Body of pancreas (tissue), 4 donors: ENCODE results near the gene TNFRSF9. TPM values are rescaled to one million over a fixed set of nuclear protein-coding genes. Genes with fewer than 3 reads are reported as not detected.

ENCODE experiments used
- ATAC-seq: fragments of 150-250 bp; one replicate; pipeline ENCODE4 v1.9.1; 2016
- DNase-seq, 4 donors: peaks; one replicate each; pipeline ENCODE4 v3.0.0-alpha.2; 2019
- H3K27ac ChIP-seq, 4 donors: fragments of 200-600 bp; sonication (generic); 1 replicate in 3 of 4; 2 replicates in 1 of 4; pipeline versions ENCODE4 v1.5.1 to v1.6.1; 2016 to 2019; ENCODE audit warnings: mild to moderate bottlenecking in 1 of 4, mixed read lengths in 1 of 4, moderate library complexity in 1 of 4
- H3K27me3 ChIP-seq, 2 donors: fragments of 200-600 bp; sonication (generic); one replicate each; pipeline ENCODE4 v1.6.0; 2016; ENCODE audit warnings: mild to moderate bottlenecking in 1 of 2
- H3K36me3 ChIP-seq, 2 donors: fragments of 200-600 bp; sonication (generic); replicated peaks in 1 of 2; 2 replicates each; pipeline ENCODE4 v1.5.1; 2016; ENCODE audit warnings: low read depth in 2 of 2; ENCODE audit not compliant: insufficient read depth in 1 of 2
- H3K4me1 ChIP-seq: fragments of 200-600 bp; sonication (generic); one replicate; pipeline ENCODE4 v1.6.0; 2016
- H3K4me3 ChIP-seq, 2 donors: fragments of 200-600 bp; sonication (generic); 1 replicate in 1 of 2; 2 replicates in 1 of 2; pipeline ENCODE4 v1.5.1; 2016 to 2019
- H3K9me3 ChIP-seq, 3 donors: fragments of 200-600 bp; sonication (generic); 1 replicate in 2 of 3; 2 replicates in 1 of 3; pipeline ENCODE4 v1.5.1; 2016
- POLR2A ChIP-seq, 3 donors: fragments of 450-650 bp; IDR thresholded peaks; one replicate each; pipeline ENCODE4 v1.6.1; 2016; ENCODE audit warnings: antibody characterized with exemption in 3 of 3, mild to moderate bottlenecking in 2 of 3
- WGBS, 2 donors: methylation state at CpG; one replicate each; pipeline ENCODE4 v1.1.5; 2017; 5-methylcytosine and 5-hydroxymethylcytosine counted together
- intact Hi-C: fragments of 100-400 bp; cut with DNase I; formaldehyde crosslinking; loops from one replicate; pipeline ENCODE4 v1.15.1; 2023
- total RNA-seq, 2 donors: library from RNA; depleted of rRNA; stranded (reverse); fragments of >200 nt; gene quantifications; one replicate each; pipeline ENCODE4 v1.1.0, GENCODE V29; 2016
- TF ChIP-seq, protein P1 (sequence below), 7 experiments: fragments of 450-650 bp in 4 of 7; fragments of 200-600 bp in 3 of 7; sonication (generic) in 3 of 7; IDR thresholded peaks; one replicate each; pipeline ENCODE4 v1.5.1; 2016 to 2019; ENCODE audit warnings: antibody characterized with exemption in 7 of 7

TNFRSF9 gene
- total RNA-seq, 2 donors from 2014 or later, result under 0.01 TPM; not detected in 1

DNA sequence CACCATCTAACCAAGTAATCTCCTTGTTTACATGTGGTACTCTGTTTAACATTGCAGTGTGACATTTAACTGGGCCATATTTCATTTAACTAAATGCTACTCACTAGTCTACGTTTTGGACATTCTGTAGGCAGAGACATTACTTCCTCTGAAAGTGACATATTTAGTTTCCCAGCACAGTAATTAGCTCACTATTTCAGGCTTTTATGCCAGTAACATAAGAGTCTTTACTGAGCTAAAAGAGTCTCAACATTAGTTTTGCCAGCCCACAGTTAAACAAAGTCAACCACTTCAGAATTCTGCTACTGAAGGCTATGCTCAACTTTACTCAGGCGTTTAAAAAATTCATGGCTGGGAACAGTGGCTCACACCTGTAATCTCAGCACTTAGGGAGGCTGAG lies 2.6 kb upstream of the TNFRSF9 start:
- ATAC-seq (no peak), DNase-seq (no peak)
- Histone ChIP-seq H3K27me3 (peaks cover 0 to 9% of the 10 kb centered on the region in 2 donors), H3K36me3 (no peaks in the 10 kb centered on the region), H3K4me1 (peaks cover 8% of the 10 kb centered on the region), H3K27ac (no peak overlapping the region), H3K4me3 (no peak overlapping the region), H3K9me3 (no peaks in the 10 kb centered on the region)
- intact Hi-C loops, result no loop called here
- WGBS, 2 donors, result 61 to 66% methylated on average over 2 of the region's 2 CpGs
- TF ChIP-seq POLR2A (IDR thresholded peaks at IDR 0.05), result no peak
- TF ChIP-seq, protein P1, sequence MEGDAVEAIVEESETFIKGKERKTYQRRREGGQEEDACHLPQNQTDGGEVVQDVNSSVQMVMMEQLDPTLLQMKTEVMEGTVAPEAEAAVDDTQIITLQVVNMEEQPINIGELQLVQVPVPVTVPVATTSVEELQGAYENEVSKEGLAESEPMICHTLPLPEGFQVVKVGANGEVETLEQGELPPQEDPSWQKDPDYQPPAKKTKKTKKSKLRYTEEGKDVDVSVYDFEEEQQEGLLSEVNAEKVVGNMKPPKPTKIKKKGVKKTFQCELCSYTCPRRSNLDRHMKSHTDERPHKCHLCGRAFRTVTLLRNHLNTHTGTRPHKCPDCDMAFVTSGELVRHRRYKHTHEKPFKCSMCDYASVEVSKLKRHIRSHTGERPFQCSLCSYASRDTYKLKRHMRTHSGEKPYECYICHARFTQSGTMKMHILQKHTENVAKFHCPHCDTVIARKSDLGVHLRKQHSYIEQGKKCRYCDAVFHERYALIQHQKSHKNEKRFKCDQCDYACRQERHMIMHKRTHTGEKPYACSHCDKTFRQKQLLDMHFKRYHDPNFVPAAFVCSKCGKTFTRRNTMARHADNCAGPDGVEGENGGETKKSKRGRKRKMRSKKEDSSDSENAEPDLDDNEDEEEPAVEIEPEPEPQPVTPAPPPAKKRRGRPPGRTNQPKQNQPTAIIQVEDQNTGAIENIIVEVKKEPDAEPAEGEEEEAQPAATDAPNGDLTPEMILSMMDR (IDR thresholded peaks at IDR 0.05), result no peak

DNA sequence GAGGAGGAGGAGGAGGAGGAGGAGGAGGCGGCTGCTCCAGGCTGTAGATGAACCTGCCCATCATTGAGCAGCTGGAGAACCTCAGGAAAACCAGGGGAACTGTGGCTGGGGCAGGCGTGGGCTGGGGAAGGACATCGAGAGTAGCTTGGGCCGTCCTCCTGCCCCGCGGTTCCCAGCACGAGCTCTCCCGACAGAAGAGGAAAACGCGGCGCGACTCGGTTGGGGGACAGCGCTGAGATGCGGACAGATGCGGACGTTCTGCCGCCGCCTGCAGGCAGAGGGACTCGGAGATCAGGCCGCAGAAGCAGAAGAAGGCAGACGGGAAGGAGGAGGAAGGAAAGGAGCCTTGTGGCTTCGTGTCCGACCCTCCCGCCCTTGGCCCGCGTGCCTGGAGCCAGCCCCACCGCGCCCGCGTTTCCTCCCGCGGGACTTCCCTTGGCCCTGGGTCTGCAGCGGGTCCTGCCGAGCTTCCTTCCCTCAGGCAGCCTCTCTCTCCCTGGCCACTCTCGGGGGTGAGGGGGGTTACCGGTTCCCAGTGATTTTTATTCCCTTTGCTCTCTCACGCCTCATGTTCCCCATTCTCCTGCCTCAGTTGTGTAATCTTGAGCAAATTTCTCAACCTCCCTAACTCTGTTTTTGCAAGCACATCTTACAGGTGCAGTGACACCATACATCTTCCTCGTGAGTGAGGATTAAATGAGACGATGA lies 1.7 kb upstream of the TNFRSF9 start:
- no peak for TF ChIP-seq POLR2A (IDR thresholded peaks at IDR 0.05)
- TF ChIP-seq, protein P1 (IDR thresholded peaks at IDR 0.05), result peak in 5 of 7 experiments; percentile 13 to 28 (median 15)
- intact Hi-C loops, result no loop called here
- no peak overlapping the region for H3K4me3 ChIP-seq
- peaks cover 0 to 9% of the 10 kb centered on the region in 2 donors for H3K27me3 ChIP-seq
- H3K9me3 ChIP-seq, result no peaks in the 10 kb centered on the region
- no peaks in the 10 kb centered on the region for H3K36me3 ChIP-seq
- peaks cover 8% of the 10 kb centered on the region for H3K4me1 ChIP-seq
- peak overlapping the region in 1 of 4 donors; percentile 30 for H3K27ac ChIP-seq
- DNase-seq, result peak; percentile 25 to 57 (median 49)
- 9 to 10% methylated on average over 39 to 40 of the region's 40 CpGs for WGBS, 2 donors
- peak; percentile 60 for ATAC-seq

- TF ChIP-seq POLR2A (IDR thresholded peaks at IDR 0.05), result no peak
- TF ChIP-seq, protein P1 (IDR thresholded peaks at IDR 0.05), result no peak
- WGBS, 2 donors, result 62 to 78% methylated on average over 9 of the region's 9 CpGs
- H3K36me3 ChIP-seq, result no peaks in the 10 kb centered on the region
- H3K4me3 ChIP-seq, result no peak overlapping the region
- H3K27ac ChIP-seq, result no peak overlapping the region
- DNase-seq (no peak), ATAC-seq (no peak)
- no peaks in the 10 kb centered on the region for H3K9me3 ChIP-seq
- intact Hi-C loops, result no loop called here
- peaks cover 8% of the 10 kb centered on the region for H3K4me1 ChIP-seq
- peaks cover 0 to 9% of the 10 kb centered on the region in 2 donors for H3K27me3 ChIP-seq
These were observed 776 bp upstream of the TNFRSF9 start for GRCh38 chr1:7941437-7941793.

- intact Hi-C loops, result no loop called here
- 58% methylated on average over 3 of the region's 3 CpGs for WGBS, 2 donors
- H3K9me3 ChIP-seq, result no peaks in the 10 kb centered on the region
- H3K4me3 ChIP-seq, result no peak overlapping the region
- TF ChIP-seq, protein P1 (IDR thresholded peaks at IDR 0.05), result no peak
- no peak for TF ChIP-seq POLR2A (IDR thresholded peaks at IDR 0.05)
- no peak overlapping the region for H3K27ac ChIP-seq
- DNase-seq, result no peak
- H3K36me3 ChIP-seq, result no peaks in the 10 kb centered on the region
- peaks cover 0 to 9% of the 10 kb centered on the region in 2 donors for H3K27me3 ChIP-seq
- peaks cover 8% of the 10 kb centered on the region for H3K4me1 ChIP-seq
- ATAC-seq, result no peak
These were observed 605 bp downstream of the TNFRSF9 start for GRCh38 chr1:7940034-7940433.

- H3K27ac ChIP-seq, result no peak overlapping the region
- DNase-seq, result no peak
- peaks cover 8% of the 10 kb centered on the region for H3K4me1 ChIP-seq
- no peak for ATAC-seq
- H3K4me3 ChIP-seq, result no peak overlapping the region
- no peak for TF ChIP-seq POLR2A (IDR thresholded peaks at IDR 0.05)
- TF ChIP-seq, protein P1 (IDR thresholded peaks at IDR 0.05), result no peak
- 39 to 50% methylated on average over 3 of the region's 3 CpGs for WGBS, 2 donors
- peaks cover 0 to 9% of the 10 kb centered on the region in 2 donors for H3K27me3 ChIP-seq
- intact Hi-C loops, result no loop called here
- H3K9me3 ChIP-seq, result no peaks in the 10 kb centered on the region
- no peaks in the 10 kb centered on the region for H3K36me3 ChIP-seq
These were observed 2.6 kb downstream of the TNFRSF9 start for GRCh38 chr1:7938070-7938469.
